IgD-negative memory B cell (primary cell): ENCODE measurements around the gene PPOX. TPM values are rescaled to one million over a fixed set of nuclear protein-coding genes. Genes with fewer than 3 reads are reported as not detected.

Experiments used
- H3K27ac Mint-ChIP-seq, 3 donors: one replicate each; pipeline ENCODE4 v1.8.0; 2020 to 2022; ENCODE audit warnings: mild to moderate bottlenecking in 3 of 3, mixed read lengths in 3 of 3, moderate library complexity in 1 of 3
- H3K27me3 Mint-ChIP-seq: one replicate; pipeline ENCODE4 v1.8.0; 2021; ENCODE audit warnings: mixed read lengths
- H3K36me3 Mint-ChIP-seq: one replicate; pipeline ENCODE4 v1.8.0; 2020; ENCODE audit warnings: mild to moderate bottlenecking, mixed read lengths
- H3K4me1 Mint-ChIP-seq, 3 donors: one replicate each; pipeline ENCODE4 v1.8.0; 2020 to 2022; ENCODE audit warnings: mixed read lengths in 3 of 3, mild to moderate bottlenecking in 1 of 3
- H3K4me3 Mint-ChIP-seq, 4 donors: one replicate each; pipeline ENCODE4 v1.8.0; 2020 to 2022; ENCODE audit warnings: mild to moderate bottlenecking in 4 of 4, mixed read lengths in 4 of 4, moderate library complexity in 3 of 4
- H3K9me3 Mint-ChIP-seq, 3 donors: one replicate each; pipeline ENCODE4 v1.8.0; 2020 to 2021; ENCODE audit warnings: mixed read lengths in 3 of 3, mild to moderate bottlenecking in 1 of 3
- polyA plus RNA-seq: library from polyadenylated mRNA; unstranded; fragments of 300-500 nt; fragmentation: Illumina TruSeq; gene quantifications from one replicate; pipeline ENCODE4 v1.2.3, GENCODE V29; 2021

Gene PPOX
- polyA plus RNA-seq, 1 donor from 2014 or later, result 13.4 TPM

GRCh38 chr1:161176468-161177111 is 10.4 kb downstream of the PPOX start:
- H3K27me3 Mint-ChIP-seq, result no peaks in the 10 kb centered on the region

GRCh38 chr1:161177112-161177935 is 11.1 kb downstream of the PPOX start, which contains the start of gene B4GALT3:
TSS of gene B4GALT3 (minus strand) at chr1:161177507. CDS start at chr1:161176060, 1,447 bp downstream.
- H3K27ac Mint-ChIP-seq, result peak within 1 kb of the TSS; percentile 85 to 100 (median 99)
- peaks cover 2% of the 10 kb centered on the region for H3K36me3 Mint-ChIP-seq
- peak within 1 kb of the TSS; percentile 92 to 100 (median 98) for H3K4me3 Mint-ChIP-seq
- peaks cover 30 to 49% (median 41%) of the 10 kb centered on the region in 3 donors for H3K4me1 Mint-ChIP-seq
- no peaks in the 10 kb centered on the region for H3K9me3 Mint-ChIP-seq
- no peaks in the 10 kb centered on the region for H3K27me3 Mint-ChIP-seq

More at GRCh38 chr1:161176468-161177111, 10.4 kb downstream of the PPOX start:
- Mint-ChIP-seq H3K27ac (peak overlapping the region; percentile 85 to 100 (median 99)), H3K4me1 (peaks cover 26 to 44% (median 37%) of the 10 kb centered on the region in 3 donors), H3K36me3 (peaks cover 2% of the 10 kb centered on the region), H3K9me3 (no peaks in the 10 kb centered on the region), H3K4me3 (peak overlapping the region; percentile 92 to 100 (median 98))

- Mint-ChIP-seq H3K4me1 (peaks cover 32 to 53% (median 41%) of the 10 kb centered on the region in 3 donors), H3K27ac (peak overlapping the region; percentile 85 to 100 (median 99)), H3K36me3 (peaks cover 3% of the 10 kb centered on the region), H3K27me3 (no peaks in the 10 kb centered on the region), H3K4me3 (peak overlapping the region; percentile 92 to 100 (median 98)), H3K9me3 (no peaks in the 10 kb centered on the region)
These were observed 11.7 kb downstream of the PPOX start for GRCh38 chr1:161177936-161178244.

DNA sequence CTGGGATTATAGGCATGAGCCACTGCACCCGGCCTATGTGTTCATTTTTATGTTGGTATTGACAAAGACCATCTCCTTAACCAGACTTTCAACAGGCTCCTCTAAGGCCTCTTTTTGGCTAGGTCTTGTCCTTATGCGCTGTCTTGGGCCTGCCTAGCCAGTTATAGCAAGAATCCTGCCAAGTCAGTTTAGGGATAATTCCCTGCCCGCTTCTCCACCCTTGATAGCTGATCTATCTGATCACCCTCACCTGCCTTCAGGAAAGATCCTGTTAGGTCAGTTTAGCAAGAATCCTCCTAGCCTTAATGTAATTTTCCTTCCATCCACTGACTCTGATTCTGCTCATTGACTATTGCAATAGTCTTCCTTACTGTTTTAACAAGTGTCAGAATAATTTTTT is 13.5 kb downstream of the PPOX start:
- H3K27me3 Mint-ChIP-seq, result no peaks in the 10 kb centered on the region
- H3K36me3 Mint-ChIP-seq, result peaks cover 3% of the 10 kb centered on the region
- H3K4me1 Mint-ChIP-seq, result peaks cover 41 to 65% (median 51%) of the 10 kb centered on the region in 3 donors
- no peaks in the 10 kb centered on the region for H3K9me3 Mint-ChIP-seq
- H3K27ac Mint-ChIP-seq, result peak overlapping the region in 1 of 3 donors; percentile 51
- H3K4me3 Mint-ChIP-seq, result no peak overlapping the region

DNA sequence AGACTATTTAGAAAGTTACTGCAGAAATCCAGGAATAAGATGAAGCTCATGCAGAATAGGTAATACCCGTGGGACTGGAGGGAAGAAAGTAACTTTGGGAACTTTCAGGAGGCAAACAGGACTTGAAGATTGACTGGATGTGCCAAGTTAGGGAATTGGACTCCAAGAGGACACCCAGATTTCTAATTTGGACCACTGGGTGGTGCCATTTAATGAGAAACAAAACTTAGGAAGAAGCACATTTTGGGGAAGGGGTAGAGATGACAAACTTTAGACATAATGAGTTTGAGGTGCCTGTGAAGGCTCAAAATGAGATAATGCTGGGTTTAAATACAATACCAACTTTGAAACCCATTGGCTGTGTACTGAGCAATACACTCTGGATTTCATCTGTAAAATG is 14.4 kb downstream of the PPOX start:
- Mint-ChIP-seq H3K4me1 (peaks cover 47 to 66% (median 52%) of the 10 kb centered on the region in 3 donors), H3K27me3 (no peaks in the 10 kb centered on the region), H3K36me3 (peaks cover 3% of the 10 kb centered on the region), H3K4me3 (peak overlapping the region in 3 of 4 donors; percentile 17 to 69 (median 68)), H3K27ac (peak overlapping the region in 1 of 3 donors; percentile 51), H3K9me3 (no peaks in the 10 kb centered on the region)

- Mint-ChIP-seq H3K4me1 (peaks cover 49 to 68% (median 58%) of the 10 kb centered on the region in 3 donors), H3K4me3 (peak overlapping the region; percentile 3 to 78 (median 73)), H3K27me3 (no peaks in the 10 kb centered on the region), H3K9me3 (no peaks in the 10 kb centered on the region), H3K36me3 (peaks cover 3% of the 10 kb centered on the region), H3K27ac (peak overlapping the region; percentile 49 to 80 (median 69))
These were observed 16.0 kb downstream of the PPOX start for GRCh38 chr1:161182214-161182613.

GRCh38 chr1:161185282-161185682 is 19.1 kb downstream of the PPOX start:
- Mint-ChIP-seq H3K4me1 (peaks cover 40 to 65% (median 64%) of the 10 kb centered on the region in 3 donors), H3K9me3 (no peaks in the 10 kb centered on the region), H3K36me3 (peaks cover 3% of the 10 kb centered on the region), H3K4me3 (peak overlapping the region; percentile 67 to 92 (median 84)), H3K27me3 (no peaks in the 10 kb centered on the region), H3K27ac (peak overlapping the region; percentile 40 to 95 (median 70))

- Mint-ChIP-seq H3K27me3 (no peaks in the 10 kb centered on the region), H3K9me3 (no peaks in the 10 kb centered on the region), H3K36me3 (peaks cover 3% of the 10 kb centered on the region), H3K27ac (peak overlapping the region; percentile 40 to 95 (median 70)), H3K4me1 (peaks cover 35 to 60% (median 59%) of the 10 kb centered on the region in 3 donors), H3K4me3 (peak overlapping the region; percentile 67 to 92 (median 84))
These were observed 19.6 kb downstream of the PPOX start for GRCh38 chr1:161185732-161186311.

DNA sequence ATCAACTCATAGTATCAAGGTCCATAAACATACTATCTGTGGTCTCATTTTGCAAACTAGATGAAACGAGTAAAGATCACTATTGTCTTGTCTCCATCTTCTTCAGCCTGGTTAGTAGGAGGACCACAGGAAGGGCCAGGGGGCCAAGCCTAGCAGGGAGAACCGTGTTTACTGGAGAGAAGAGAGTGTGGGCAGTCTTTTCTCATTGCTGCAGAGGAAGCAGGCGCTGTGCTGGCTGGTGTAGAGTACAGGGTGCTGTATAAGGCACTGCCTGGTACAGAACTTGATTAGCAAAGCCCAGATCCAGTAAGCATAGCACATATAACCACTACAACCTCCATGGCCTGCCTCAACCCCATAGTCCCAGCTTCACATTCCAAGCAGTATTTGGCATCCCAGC is 21.1 kb downstream of the PPOX start:
- Mint-ChIP-seq H3K4me3 (peak overlapping the region in 2 of 4 donors; percentile 9 to 61), H3K27me3 (no peaks in the 10 kb centered on the region), H3K36me3 (peaks cover 3% of the 10 kb centered on the region), H3K4me1 (peaks cover 31 to 56% (median 55%) of the 10 kb centered on the region in 3 donors), H3K27ac (peak overlapping the region; percentile 70 to 95 (median 90)), H3K9me3 (no peaks in the 10 kb centered on the region)

DNA sequence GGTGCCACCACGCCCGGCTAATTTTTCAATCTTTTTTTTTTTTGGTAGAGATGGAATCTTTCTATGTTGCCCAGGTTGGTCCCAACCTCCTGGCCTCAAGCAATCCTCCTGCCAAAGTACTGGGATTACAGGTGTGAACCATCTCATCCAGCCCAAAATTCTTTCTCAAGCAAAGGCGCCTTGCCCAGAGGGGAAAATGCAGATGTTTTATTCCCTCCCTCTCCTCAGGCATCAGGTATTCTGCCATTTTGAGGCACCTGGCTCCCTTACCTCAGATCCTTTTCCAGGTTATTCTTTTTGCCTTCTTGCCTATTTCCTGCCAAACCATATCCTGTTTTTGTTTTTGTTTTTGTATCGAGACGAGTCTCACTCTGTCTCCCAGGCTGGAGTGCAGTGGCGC is 22.2 kb downstream of the PPOX start:
- H3K27me3 Mint-ChIP-seq, result no peaks in the 10 kb centered on the region
- peak overlapping the region in 1 of 3 donors; percentile 73 for H3K27ac Mint-ChIP-seq
- no peaks in the 10 kb centered on the region for H3K9me3 Mint-ChIP-seq
- no peak overlapping the region for H3K4me3 Mint-ChIP-seq
- H3K4me1 Mint-ChIP-seq, result peaks cover 35 to 56% (median 55%) of the 10 kb centered on the region in 3 donors
- no peaks in the 10 kb centered on the region for H3K36me3 Mint-ChIP-seq

- Mint-ChIP-seq H3K4me3 (no peak overlapping the region), H3K4me1 (peaks cover 31 to 51% (median 49%) of the 10 kb centered on the region in 3 donors), H3K9me3 (no peaks in the 10 kb centered on the region), H3K27me3 (no peaks in the 10 kb centered on the region), H3K27ac (no peak overlapping the region), H3K36me3 (no peaks in the 10 kb centered on the region)
These were observed 22.8 kb downstream of the PPOX start for GRCh38 chr1:161189036-161189435.

DNA sequence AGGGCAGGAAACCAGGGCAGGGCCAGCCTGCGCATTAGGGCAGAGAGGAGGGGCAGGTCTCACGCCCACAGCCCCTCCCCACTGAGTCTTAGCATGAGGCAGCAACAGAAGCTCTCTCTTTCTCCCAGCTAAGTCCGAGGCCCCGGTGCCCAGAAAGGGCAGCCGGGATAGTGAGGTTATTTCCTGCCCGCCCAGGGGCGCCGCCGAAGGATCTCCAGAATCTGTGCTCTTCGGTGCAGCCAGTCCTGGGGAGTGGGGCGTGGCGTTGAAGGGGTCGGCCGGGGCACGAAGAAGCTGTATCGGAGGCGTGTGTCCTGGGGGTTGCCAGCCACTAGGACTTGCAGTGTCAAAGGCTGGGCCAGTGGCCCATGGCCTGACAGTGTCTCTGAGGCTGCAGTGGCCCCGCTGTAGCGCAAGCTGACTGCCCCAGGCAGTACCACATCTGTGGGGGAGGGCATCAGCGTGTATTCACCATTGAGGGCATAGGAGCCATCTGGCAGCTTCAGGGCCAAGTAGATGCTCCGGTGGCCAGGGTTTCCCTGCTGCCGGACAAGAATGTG is 24.8 kb downstream of the PPOX start:
- Mint-ChIP-seq H3K4me1 (peaks cover 26 to 46% (median 45%) of the 10 kb centered on the region in 3 donors), H3K9me3 (no peaks in the 10 kb centered on the region), H3K36me3 (no peaks in the 10 kb centered on the region), H3K27me3 (no peaks in the 10 kb centered on the region), H3K27ac (no peak overlapping the region), H3K4me3 (no peak overlapping the region)

DNA sequence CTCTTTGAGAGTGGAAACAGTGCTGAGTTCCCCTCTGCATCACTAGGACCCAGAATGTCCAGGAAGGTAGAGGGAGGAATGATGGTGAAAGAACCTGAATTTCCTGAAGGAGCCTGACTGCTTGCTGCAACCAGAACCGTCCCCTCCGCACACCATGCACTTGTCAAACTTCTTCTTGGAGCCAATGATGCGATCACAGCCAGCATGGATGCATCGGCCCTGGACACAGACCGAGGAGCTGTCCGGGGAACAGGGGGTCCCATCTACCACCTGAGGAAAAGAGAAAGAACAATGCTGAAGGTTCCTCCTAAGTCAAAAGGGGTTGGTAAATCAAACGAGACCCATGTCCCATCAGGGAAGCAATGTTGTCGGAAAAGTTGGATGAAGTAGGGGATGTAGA is 25.7 kb downstream of the PPOX start:
- Mint-ChIP-seq H3K27me3 (no peaks in the 10 kb centered on the region), H3K27ac (no peak overlapping the region), H3K36me3 (no peaks in the 10 kb centered on the region), H3K4me3 (no peak overlapping the region), H3K4me1 (peaks cover 23 to 36% (median 35%) of the 10 kb centered on the region in 3 donors), H3K9me3 (no peaks in the 10 kb centered on the region)

DNA sequence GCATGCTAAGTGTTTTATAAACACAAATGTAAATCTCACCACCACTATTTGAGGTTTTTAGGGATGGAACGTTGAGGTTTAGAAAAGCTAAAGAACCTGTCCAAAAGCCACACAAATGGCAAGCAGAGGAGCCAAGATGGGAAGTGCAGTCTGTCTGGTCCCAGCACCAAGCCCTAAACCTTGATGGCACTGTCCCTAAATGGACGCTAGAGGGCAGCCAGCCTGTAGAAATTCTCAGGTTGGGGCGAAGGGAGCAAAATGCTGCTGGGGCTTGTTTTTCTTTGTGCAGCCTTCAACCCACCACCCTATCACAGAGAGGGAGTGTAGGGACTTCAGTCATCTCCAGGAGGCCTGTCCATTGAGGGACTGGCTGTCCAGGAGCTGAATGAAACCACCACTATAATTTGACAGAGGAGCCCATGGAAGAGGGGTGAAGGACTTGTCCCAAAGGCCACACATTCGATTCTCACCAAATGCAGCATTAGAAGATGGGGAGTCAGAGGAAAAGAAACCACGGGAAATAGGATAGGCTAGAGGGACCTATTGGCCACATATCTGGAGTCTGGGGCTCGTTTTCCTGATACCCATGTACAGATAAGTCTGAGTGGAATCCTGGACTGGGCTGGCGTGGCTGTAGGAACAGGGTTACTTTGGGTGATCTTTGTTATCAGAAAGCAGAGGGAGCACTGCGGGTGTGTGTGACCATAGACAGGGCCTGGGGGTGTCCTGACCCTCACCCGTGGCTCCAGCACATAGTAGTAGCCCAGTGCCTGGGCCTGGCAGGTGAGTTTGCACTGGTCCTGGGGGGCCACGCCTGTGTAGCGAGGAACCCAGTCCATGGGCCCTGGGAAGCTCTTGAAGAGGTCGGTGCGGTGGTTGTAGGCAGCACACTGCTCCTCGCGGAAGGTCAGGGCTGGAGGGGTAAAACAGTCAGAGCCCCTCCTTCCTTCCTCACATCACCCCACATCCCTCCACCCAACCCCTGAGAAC is 26.5 kb downstream of the PPOX start:
- peak overlapping the region in 1 of 4 donors; percentile 42 for H3K4me3 Mint-ChIP-seq
- no peaks in the 10 kb centered on the region for H3K36me3 Mint-ChIP-seq
- peaks cover 16 to 29% (median 27%) of the 10 kb centered on the region in 3 donors for H3K4me1 Mint-ChIP-seq
- H3K27me3 Mint-ChIP-seq, result no peaks in the 10 kb centered on the region
- peak overlapping the region; percentile 10 to 86 (median 41) for H3K27ac Mint-ChIP-seq
- no peaks in the 10 kb centered on the region for H3K9me3 Mint-ChIP-seq
